Measurements from ENCODE around the gene FEN1. TPM values are rescaled to one million over a fixed set of nuclear protein-coding genes. Genes with fewer than 3 reads are reported as not detected.

FEN1 gene
- total and polyA plus RNA-seq, 2 of the 13 experiments (the other 11 are each of a cell fraction or from before 2014, with no cell fraction given) = 12.4 to 102 TPM

DNA sequence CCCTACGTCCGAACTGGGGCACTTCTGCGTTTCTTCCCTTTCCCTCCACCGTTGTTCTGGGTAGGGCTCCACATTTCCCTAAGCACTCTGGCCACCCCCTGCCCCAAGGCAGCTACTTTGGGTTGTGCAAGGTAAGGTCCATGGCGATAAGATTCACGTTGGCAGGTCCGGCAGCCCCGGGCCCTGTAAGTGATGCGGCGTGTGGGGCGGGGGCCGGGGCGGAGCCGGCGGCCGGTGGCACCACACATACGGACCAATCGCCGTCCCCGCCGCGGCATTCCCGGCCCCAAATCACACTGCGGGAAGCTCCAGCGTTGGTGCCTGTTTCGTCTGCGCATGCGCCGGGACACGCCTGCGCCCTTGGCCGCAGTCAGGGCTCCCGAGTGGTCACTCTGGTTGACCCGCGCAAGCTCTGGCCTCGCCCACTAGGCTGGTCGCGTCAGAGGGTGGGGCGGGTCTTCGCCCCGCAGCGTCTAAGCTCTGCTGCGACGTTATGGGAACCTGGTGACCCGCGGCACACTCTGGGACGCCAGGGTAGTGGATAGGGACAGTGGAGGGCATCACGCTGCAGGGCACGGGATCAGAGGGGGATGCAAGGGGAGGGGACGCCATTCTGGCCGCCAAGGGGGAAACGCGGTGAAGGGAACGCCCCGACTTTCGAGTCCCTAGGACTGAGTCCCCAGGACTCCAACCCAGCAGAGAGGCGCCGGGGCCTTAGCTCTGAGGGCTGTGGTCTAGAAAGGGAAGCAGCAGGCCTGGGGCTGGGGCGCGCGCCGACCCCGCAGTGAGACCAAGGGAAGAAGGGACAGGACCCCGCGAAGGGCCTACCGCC is 22.5 kb downstream of the FEN1 start (continued):
- TF ChIP-seq, protein P1, sequence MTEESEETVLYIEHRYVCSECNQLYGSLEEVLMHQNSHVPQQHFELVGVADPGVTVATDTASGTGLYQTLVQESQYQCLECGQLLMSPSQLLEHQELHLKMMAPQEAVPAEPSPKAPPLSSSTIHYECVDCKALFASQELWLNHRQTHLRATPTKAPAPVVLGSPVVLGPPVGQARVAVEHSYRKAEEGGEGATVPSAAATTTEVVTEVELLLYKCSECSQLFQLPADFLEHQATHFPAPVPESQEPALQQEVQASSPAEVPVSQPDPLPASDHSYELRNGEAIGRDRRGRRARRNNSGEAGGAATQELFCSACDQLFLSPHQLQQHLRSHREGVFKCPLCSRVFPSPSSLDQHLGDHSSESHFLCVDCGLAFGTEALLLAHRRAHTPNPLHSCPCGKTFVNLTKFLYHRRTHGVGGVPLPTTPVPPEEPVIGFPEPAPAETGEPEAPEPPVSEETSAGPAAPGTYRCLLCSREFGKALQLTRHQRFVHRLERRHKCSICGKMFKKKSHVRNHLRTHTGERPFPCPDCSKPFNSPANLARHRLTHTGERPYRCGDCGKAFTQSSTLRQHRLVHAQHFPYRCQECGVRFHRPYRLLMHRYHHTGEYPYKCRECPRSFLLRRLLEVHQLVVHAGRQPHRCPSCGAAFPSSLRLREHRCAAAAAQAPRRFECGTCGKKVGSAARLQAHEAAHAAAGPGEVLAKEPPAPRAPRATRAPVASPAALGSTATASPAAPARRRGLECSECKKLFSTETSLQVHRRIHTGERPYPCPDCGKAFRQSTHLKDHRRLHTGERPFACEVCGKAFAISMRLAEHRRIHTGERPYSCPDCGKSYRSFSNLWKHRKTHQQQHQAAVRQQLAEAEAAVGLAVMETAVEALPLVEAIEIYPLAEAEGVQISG (CRISPR knock-in tag; IDR thresholded peaks at IDR 0.05) = peak; percentile 63
- TF ChIP-seq ZNF333 (CRISPR knock-in tag; IDR thresholded peaks at IDR 0.05; ENCODE audit: borderline replicate concordance) = no peak; the same call in 1 of the 2 replicates
- TF ChIP-seq U2AF2 (IDR thresholded peaks at IDR 0.05; ENCODE audit: low read depth, low read length) = no peak
- no peak for TF ChIP-seq THYN1 (CRISPR knock-in tag; IDR thresholded peaks at IDR 0.05; ENCODE audit: borderline replicate concordance, low read depth)
- TF ChIP-seq ZBTB46 (CRISPR knock-in tag; IDR thresholded peaks at IDR 0.05; ENCODE audit: borderline replicate concordance) = no peak
- no peak for TF ChIP-seq ZNF263 (CRISPR knock-in tag; IDR thresholded peaks at IDR 0.05)
- peak; percentile 55; the same call in 1 of the 2 replicates for TF ChIP-seq SP2 (CRISPR knock-in tag; IDR thresholded peaks at IDR 0.05)
- peak; percentile 57; the same call in 1 of the 2 replicates for TF ChIP-seq ZNF777 (CRISPR knock-in tag; IDR thresholded peaks at IDR 0.05)
- peak; percentile 30 for TF ChIP-seq HNRNPK (IDR thresholded peaks at IDR 0.05; ENCODE audit: low read depth, low read length, poor library complexity, severe bottlenecking)
- no peak for TF ChIP-seq KDM1A (CRISPR knock-in tag; IDR thresholded peaks at IDR 0.05)
- TF ChIP-seq ZFP37 (CRISPR knock-in tag; IDR thresholded peaks at IDR 0.05; ENCODE audit: borderline replicate concordance) = peak; percentile 40; the same call in 1 of the 2 replicates
- peak; percentile 23; the same call in 1 of the 2 replicates for TF ChIP-seq IRF2 (CRISPR knock-in tag; IDR thresholded peaks at IDR 0.05)
- no peak for TF ChIP-seq ZNF30 (CRISPR knock-in tag; IDR thresholded peaks at IDR 0.05)
- no peak for TF ChIP-seq ZNF318 (CRISPR knock-in tag; IDR thresholded peaks at IDR 0.05)
- no peak for TF ChIP-seq ZNF775 (CRISPR knock-in tag; IDR thresholded peaks at IDR 0.05; ENCODE audit: borderline replicate concordance)
- no peak for TF ChIP-seq ZSCAN29 (CRISPR knock-in tag; conservative IDR thresholded peaks at IDR 0.05)
